Erythroblast (primary cell): ENCODE results near the gene ENOX2.

Experiments
- DNase-seq, 2 experiments: peaks; one replicate each; lab custom pipeline; 2025; lab: John Stamatoyannopoulos, UW
- GATA1 ChIP-seq: IDR thresholded peaks from 2 replicates; pipeline ENCODE4 v1.6.1; 2011; ENCODE audit warnings: low read depth, mild to moderate bottlenecking, control low read depth, low read length, moderate library complexity
- POLR2A ChIP-seq: IDR thresholded peaks from 2 replicates; pipeline ENCODE4 v1.6.1; 2011; ENCODE audit warnings: mild to moderate bottlenecking, low read length

Gene ENOX2

DNA sequence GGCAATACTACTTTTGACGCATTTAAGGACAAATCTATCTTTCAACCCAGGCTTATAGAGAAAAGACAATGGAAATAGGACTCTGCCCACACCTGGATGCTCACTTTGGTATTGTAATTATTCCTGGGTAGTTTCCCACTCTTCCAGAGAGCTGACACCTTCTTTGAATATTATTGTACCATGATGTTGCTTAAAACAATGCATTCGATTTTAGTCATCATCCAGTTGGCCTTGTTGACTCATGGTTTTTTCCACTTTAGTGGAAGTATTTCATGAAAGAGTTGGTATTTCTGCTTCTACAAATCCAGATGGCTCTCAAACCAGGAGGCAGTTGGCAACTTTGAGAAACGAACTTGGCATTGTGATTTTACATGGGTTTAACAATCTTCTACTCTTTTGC, 124.2 kb downstream of the ENOX2 start:
- TF ChIP-seq GATA1: no peak
- no peak for TF ChIP-seq POLR2A
- no peak for DNase-seq

DNA sequence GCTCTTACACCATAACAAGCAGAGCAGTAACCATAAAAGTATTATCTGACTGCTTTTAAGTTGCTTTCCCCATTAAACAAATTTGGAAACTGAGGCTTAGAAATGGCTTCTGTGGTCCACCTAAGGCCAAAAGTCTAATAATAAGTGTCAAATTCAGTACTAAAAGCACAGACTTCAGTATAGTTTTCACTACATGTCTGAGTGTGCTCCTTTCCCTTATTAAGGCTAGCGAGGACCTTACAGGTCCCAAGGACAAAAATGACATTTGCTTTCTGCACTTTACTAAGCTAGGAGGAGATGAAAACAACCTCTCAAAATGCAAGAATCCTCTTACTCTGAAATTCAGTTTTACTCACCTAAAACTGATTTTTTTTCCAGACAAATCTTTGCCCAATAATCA, 127.2 kb downstream of the ENOX2 start:
- TF ChIP-seq GATA1 (no peak), POLR2A (no peak)
- DNase-seq: no peak

DNA sequence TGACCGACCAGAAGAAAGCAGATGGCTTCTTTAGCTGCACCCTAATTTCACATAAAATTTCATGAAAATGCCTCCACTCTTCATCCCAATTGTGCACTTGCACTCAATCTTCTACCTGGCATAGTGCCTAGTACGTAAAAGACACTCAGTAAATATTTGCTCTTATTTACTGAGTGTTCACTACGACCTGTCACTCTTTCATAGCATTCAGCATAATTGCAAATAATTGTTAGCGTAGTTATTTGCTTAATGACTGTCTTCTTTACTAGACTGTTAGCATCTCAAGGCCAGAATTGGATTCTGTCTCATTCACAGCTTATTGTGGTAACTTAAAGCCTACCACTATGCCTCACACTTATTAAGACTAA, 130.2 kb downstream of the ENOX2 start:
- TF ChIP-seq GATA1 (no peak), POLR2A (no peak)
- no peak for DNase-seq

DNA sequence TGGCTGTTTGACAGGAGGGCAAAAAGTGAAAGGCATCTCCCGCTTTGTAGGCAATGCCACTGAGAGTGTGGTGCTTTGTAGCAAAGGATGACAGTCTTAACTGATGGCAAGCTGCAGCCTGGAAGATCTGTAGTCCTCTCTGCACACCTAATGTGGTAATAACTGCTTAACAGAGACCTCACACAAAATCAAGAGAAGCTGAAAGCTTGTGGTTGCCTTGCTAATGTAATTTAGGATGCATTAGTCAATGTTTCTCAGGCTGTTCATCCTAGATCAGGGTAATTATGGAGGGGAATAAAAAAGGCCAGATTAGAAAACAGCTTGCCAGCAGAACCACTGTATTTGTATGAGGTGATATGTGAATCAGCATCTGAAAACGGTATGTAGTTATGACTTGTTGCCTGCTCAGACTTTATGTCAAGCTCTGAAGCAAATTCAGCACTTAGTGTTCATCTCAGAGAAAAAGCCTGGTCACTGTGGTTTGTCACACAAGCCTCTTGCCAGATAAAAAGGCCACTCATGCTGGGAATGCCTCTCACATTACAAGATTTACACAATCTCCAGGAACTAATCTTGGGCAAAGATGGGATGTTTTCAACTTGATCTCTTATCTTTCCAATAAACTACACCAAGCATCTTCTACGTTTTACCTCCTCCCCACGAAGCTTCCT, 130.8 kb downstream of the ENOX2 start:
- peak in 1 of 2 experiments; percentile 2 for DNase-seq
- TF ChIP-seq GATA1 (no peak), POLR2A (no peak)

DNA sequence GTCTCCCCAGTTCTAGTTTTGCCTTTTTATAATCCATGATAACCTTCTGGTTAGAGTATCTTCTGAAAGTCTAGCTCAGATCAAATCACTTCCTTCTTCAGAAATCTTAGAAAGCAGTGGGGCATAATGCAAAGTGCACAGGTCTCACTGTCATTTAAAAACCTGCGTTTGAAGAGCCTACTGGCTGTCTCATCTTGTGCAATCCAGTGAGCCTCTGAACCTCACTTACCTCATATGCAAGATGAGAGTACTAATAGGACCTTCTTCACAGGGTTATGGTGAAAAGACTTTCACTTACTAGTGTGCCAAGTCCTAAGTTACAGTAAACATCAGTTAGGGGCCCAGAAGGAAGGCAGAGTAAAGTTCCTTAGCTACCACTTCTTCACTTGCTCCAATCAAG, 131.4 kb downstream of the ENOX2 start:
- no peak for DNase-seq
- TF ChIP-seq GATA1 (no peak), POLR2A (no peak)

DNA sequence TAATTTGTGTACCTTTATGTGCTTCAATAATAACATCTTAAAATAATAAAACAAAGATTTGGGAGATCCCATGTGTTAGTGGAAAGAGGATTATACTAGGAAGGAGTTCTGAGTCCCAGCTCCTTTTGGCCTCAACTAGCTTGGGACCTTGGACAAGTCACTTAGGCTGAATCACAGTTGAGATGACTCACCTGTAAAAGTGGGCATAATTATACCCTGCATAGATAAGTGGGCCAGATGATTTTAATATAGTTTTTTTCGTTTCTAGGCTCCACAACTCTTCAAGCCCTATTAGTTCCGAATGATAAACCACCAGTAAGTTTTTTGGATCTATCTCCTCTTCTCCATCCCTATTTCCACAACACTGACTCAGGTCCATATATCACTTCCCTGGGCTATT, 131.8 kb downstream of the ENOX2 start:
- no peak for TF ChIP-seq GATA1
- TF ChIP-seq POLR2A: no peak
- DNase-seq: no peak

DNA sequence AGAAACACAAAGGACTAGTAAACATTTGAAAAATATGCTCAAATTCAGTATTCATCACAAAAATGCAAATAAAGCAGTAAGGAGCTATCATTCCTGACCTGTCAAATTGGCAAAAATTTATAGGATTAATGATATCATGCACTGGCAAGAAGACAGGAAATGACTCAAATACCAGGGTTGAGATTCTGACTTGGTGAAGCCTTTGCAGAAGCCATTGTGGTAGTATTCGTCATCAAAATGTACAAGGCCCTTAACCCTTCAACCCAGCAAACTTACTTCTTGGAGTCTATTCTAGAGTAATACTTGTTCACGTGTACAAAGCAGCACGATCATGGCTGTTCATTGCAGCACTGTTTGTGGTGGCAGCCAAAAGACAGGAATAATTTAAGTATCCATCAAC, 132.4 kb downstream of the ENOX2 start:
- no peak for TF ChIP-seq POLR2A
- TF ChIP-seq GATA1: no peak
- DNase-seq: no peak

DNA sequence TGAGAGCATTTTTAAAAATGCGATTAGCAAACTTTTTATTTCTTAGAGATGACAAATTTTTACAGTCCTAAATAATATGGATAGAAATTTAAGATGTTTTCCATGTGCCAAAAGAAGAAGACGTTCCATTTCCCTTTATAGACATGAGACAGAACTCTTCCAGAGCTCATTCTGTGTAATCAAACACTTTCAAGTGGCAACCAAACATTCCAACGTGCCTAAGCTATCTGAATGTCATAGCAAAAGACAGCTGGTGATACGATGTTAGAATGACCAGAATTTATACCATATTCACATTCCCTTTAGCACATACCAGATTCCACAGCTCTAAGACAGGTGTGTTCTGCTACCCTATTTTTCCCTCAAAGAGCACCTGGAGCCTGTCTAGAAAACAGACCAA, 133.2 kb downstream of the ENOX2 start:
- TF ChIP-seq POLR2A (no peak), GATA1 (no peak)

DNA sequence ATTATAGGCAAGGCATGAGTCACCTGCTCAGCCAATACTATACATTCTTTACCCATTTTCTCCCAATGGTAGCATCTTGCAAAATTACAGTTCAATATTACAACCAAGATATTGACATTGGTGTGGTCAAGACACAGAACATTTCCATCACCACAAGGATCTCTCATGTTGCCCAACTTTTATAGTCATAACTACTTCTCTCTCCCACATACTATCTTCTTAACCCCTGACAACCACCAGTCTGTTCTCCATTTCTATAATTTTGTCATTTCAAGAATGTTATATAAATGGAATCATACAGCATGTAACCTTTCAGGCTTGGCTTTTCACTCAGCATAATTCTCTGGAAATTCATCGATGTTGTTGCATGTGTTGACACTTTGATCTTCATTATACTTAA, 144.9 kb downstream of the ENOX2 start:
- DNase-seq: no peak
- TF ChIP-seq GATA1 (no peak), POLR2A (no peak)

More for the DNA sequence above, 133.2 kb downstream of the ENOX2 start:
- no peak for DNase-seq

DNA sequence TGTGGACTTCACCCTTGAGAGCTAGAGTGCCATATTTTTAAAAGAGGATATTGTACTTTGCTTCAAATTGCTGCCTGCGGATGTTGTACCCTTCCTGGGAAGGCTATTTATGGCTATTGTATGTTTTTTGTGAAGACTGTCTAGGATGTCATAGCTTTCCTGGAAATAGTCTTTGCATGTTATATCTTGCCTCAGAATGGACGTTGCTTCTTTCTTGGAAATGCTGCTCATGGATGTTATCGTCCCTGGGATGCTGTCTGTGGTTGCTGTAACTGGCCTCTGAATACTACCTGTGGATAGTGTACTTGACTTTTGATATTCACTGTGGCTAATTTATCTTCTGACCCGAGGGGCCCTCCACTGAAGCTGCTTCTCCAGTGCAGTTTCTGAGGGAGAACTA, 146.8 kb downstream of the ENOX2 start:
- TF ChIP-seq GATA1: no peak
- TF ChIP-seq POLR2A: no peak
- peak; percentile 0 for DNase-seq

DNA sequence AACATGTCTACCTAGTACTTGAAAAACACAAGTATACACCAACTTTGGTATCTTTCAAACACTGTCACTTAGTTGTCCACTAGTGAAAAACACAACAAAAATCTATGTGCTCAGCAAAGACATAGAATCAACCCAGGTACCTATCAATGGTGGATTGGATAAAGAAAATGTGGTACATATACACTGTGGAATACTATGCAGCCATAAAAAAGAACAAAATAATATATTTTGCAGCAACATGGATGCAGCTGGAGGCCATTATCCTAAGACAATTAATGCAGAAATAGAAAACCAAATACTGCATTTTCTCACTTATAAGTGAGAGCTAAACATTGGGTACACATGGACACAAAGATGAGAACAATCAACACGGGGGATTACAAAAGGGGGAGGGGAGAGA, 148.7 kb downstream of the ENOX2 start:
- no peak for TF ChIP-seq GATA1
- TF ChIP-seq POLR2A: no peak
- no peak for DNase-seq

DNA sequence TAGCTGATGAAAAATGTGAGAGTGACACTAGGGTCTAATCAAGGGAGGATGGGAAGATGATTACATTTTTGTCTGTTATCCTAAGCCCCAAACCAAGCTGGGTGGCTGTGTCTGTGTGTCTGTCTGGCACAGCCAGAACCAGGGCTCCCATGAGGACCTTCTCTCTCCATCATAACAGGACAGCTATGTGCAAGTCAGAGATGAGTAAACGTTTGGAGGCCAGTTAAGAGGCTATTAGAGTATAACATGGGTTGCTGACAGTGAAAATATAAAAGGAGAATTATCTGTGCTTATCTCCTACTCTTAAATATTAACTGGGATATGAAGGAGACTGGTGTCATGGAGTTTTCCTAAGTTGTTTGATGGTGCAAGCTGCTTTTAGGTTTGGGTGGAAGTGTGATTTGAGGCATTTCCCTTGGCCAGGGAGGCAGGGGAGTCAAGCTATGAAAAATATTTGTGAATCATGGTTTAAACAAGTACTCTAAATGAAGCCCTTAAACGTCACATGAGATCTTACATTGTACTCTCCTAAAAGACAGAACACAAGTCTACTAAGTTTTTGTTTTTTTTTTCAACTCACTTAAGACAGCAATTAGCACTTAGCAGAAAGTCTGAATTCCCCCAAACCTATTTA, 156.2 kb downstream of the ENOX2 start:
- no peak for DNase-seq
- TF ChIP-seq GATA1 (no peak), POLR2A (no peak)

DNA sequence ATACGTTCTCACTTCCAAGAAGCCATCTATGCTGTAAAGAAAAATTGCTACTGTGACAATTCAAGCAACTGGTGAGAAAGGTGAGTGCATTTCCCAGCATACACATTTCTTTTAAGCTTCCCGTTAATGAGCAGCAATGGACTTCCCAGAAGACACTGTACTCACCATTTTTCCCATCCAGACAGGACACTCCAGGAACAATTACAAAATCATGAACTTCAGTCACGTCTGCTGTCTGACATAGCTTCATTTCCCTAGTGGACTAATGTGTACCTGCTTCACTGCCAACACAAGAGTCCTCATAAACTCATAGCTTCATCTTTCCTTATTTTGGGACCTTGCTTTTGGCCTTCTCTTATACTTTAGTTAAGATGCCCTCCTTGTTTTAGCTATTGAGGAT, 156.9 kb downstream of the ENOX2 start:
- no peak for TF ChIP-seq POLR2A
- no peak for TF ChIP-seq GATA1
- DNase-seq: no peak

DNA sequence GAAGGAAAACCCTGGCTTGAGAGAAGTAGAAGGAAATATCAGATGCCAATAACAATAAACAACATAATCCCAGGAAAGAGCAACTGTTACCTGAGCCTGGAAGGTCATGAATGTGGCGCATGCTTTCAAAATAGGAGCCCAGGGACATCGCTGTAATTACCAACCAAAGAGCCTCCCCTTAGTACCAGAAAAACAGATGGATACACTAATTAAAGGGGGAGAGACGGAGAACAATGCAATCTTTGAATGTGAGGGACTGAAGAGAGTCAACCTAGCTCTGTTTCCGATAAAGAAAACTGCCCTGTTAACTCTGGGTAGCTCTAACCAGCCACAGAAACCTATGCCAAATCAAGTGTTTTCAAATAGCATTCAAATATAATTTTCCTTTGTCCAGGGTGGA, 161.4 kb downstream of the ENOX2 start:
- no peak for TF ChIP-seq POLR2A
- no peak for TF ChIP-seq GATA1
- no peak for DNase-seq

DNA sequence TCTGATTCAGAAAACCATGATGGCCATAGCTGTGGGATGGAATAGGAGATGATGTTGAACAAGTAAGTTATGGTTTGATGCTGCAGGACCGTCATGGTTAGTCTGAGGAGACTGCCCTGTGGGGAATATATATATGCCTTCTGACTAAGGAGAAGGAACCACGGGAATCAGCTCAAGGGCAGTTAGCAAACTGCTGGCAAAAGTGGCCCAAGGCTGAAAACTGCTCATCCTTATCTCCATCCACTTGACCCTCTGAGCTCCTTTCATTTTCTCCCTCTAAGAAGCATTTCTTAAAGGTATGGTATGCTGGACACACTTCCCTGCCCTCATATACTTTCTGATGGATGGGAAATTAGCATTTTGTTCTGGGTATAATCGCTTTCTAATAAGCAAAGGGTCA, 161.9 kb downstream of the ENOX2 start:
- DNase-seq: no peak
- TF ChIP-seq GATA1 (no peak), POLR2A (no peak)
